HG03066 (cell line): ENCODE data around the gene SLC1A7.

ENCODE experiments used
- ATAC-seq: cut with Tn5 transposase; IDR thresholded peaks from one replicate; pipeline ENCODE4 v1.9.1; 2021; ENCODE audit warnings: low read depth; ENCODE audit not compliant: unreplicated experiment

SLC1A7 gene

DNA sequence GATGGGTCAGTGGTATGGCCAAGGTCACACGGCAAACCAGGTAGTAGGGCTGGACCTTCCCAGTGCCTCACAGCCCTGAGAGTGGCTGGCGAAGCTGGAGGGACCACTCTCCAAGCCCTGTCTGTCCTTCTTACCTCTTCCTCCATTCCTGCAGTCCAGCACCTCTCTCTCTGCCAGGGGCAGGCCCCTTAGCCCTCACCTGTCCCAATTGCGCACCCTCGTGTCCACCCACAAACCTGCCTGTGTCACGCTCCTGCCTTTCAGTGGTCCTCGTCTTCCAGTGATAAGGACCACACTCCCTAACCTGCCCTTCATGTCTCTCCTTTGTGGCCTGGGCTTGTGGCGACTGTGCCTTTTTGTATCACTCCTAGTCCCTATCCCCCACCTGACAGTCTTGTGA, 77.0 kb downstream of the SLC1A7 start:
- ATAC-seq: no peak

DNA sequence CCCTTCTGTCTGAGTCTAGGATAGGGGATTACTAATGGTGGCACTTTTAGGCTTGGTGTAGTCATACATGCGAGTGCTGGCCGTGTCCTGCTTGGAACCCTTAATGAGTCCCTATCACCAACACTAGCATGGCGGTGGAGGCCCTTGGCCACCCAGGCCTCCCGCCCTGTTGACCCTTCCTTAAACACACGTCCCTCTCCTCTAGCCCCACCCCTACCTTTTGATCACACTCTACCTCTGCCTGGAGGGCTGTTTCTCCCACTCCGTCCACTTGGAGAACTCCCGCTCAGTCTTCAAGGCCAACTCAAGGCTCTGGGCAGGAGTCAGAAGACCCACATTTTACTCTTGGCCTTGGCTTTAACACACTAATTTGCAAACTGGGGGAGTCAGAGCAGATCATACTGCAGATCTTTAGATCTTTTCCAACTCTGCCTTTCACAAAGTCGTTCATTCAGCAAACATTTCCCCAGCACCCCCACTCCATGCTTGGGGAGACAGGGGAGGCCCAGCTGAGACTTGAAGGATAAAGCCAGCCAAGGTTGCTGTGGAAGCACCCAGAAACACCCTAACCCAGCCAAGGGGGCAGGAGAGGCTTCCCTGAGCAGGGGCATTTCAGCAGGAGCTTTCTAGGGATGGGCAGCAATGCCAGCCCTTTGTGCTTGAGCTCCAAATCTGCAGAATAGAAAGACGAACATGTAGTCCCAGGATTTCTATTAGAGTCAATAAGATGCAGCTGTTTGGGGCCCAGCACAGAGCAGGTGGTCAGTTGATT, 78.5 kb downstream of the SLC1A7 start:
- ATAC-seq: no peak

DNA sequence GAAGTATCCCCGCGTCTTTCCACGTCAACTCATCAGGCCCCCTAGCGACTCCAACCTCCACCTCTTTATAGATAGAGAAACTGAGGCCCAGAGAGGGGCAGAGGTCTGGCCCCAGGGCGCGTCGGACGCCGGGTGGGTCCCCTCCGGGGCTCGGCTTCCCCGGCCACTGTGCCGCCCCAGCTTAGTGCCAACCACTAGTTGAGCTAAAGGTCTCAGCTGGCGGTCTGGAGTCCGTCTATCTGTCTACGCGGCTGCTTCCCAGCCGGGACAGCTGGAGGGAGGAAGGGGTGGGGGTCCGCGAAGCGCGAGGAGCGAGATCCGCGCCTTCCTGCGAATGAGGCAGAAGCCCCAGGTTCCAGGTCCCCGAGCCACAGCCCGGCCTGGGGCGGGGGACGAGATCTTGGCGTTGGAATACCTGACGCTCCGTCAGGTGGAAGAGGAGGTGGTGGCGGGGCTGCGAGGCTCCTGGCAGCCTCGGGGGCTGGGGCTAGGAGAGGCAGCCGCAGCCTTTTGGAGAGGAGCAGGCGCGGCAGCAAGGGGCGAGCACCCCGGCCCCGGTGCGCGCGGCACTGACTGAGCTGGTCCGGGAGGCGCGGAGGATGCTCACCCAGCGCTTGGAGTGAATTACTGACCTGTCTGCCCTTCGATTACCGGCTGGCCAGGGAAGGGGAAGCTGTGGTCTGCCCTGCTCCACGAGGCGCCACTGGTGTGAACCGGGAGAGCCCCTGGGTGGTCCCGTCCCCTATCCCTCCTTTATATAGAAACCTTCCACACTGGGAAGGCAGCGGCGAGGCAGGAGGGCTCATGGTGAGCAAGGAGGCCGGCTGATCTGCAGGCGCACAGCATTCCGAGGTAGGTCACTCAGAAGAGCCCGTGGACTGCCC, 79.5 kb downstream of the SLC1A7 start:
- ATAC-seq: no peak

DNA sequence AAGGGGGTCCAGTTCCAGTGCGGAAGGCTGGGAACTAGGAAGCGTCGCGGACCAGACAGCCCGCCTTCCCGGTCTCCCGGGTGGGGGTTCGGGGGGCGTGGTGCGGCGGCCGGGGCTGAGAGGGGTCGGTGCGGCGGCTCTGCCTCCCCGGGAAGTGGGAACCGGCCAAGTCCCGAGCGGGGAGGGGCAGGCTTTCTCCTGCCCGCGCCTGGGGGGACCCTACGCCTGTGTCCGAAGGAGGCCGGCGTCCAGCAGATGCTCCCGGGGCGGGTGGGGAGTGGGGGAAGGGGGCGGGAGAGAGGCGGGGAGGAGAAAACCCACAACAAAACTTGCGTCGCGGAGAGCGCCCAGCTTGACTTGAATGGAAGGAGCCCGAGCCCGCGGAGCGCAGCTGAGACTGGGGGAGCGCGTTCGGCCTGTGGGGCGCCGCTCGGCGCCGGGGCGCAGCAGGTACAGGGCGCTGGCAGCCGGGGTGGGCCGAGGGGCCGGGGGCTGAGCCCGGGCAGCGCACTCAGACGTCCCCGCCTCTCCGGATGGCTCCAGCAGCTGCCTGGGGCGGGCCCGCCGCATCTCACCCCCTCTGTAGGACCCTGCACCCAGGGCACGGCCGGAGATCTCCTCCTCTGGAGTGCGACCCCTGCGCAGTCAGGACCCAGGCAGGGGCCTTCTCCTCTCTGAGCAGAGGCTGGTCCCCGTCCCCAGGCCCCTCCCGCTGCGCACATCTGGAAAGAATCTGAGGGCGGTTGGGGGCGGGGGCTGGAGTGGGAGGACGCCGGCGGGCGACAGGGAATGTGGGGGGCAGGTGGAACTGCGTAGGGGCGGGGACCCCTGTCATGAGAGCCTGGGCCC, 80.4 kb downstream of the SLC1A7 start, which contains the start of gene PODN:
PODN (plus strand) TSS at position 355 of the 849 bp plus-strand sequence. CDS start 7,643 bp downstream, outside the sequence.
- ATAC-seq: no peak

DNA sequence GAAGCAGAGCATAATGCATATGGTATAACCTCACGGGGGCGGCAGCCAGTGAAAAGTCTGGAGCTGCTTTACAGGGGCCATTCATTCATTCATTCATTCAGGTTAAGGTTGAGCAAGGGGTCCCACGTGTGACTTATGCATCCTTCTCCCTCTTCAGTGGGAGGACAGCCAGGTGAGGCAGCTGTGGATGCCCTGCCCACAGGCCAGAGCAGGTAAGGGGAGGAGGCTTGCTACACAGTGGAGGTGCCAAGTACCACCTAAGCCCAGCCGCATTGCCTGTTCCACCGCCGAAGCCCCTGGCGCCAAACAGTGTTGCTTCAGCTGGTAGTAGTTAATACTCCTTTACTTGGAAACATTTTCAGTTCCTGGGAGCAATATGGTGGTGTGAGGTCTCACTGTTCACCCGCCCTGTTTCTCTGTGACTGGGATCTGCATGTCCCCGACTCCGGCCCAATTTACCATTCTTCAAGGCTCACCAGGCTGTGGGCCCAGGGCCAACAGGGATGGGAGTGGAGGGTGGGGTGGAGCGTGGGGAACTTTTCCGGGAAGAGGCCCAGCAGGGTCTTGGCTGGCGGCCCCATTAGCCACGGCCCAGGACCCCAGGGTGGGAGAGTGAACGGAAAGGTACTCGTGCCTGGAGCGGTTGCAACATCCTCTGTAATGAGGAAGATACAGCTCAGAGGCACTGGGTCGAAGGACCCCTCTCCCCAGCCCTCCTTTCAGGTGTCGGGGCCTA, 81.1 kb downstream of the SLC1A7 start:
- ATAC-seq: no peak

DNA sequence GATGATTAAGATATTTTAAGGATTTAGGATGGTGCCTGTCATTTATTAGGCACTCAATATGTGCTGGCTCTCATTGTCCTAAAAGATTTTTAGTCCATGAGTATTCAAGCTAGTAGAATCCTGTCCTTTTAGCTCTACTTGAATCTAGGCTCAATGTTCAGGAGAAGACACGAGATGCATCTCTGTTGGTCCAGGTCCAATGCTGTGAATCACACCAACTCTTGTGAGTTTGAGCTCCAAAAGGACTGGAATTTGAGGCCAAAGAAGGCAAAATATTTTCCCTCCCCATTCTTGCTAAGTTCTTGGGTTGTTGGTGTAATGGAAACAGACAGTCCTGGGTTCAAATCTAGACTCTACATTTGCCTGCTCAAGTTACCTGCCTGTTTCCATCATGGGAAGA, 81.9 kb downstream of the SLC1A7 start:
- ATAC-seq: no peak

DNA sequence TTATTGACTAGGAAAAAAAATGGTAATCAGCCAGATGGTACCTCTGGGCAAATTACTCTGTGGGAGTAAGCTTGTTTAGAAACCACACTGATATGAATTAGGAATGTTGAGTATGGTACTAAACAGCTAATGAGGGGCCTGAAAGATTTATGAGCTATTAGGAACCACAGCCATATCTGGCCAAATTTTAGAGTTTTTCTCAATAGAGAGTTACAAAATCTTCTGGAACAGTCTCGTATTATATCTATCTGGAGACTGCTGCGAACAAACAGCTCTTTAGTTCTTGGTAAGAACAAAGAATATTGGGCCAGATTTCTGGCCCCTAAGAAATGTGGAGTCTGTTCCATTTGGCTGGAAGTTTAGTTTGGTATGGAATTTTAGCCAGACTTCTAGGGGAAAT, 85.3 kb downstream of the SLC1A7 start:
- ATAC-seq: no peak

DNA sequence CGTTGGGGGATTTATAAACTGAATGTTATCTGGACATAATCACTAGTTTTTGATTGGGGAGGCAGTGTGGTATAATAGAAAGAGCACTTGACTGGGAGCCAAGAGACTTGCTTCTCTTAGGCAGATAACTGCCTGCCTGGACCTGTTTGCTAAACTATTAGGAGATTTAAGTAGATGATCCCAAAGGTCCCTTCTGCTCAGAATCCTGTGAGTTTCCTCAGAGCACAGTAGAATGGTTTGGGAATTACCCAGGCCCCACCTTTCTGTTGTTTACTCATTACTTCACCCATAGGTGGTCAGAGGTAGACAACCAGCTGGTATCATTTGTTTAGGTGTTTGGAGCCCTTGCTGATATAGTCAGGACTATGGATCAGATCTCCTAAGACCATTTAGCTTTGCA, 90.8 kb downstream of the SLC1A7 start:
- ATAC-seq: no peak

DNA sequence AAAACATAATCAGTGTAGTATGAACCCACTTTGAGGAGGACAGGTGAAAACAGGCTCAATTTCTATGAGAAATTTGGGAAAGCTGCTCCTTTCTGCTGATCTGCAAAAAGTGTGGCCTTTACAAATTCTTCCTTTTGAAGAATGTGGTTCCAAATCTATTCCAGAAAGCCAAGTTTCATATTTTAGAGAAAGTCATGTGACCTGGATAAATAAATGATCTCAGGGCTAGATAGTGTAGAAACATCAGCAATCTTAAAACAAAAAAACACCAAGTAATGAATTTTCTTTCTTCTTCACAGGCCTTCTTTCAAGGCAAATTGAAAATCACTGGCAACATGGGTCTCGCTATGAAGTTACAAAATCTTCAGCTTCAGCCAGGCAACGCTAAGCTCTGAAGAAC, 92.1 kb downstream of the SLC1A7 start:
- ATAC-seq: no peak

DNA sequence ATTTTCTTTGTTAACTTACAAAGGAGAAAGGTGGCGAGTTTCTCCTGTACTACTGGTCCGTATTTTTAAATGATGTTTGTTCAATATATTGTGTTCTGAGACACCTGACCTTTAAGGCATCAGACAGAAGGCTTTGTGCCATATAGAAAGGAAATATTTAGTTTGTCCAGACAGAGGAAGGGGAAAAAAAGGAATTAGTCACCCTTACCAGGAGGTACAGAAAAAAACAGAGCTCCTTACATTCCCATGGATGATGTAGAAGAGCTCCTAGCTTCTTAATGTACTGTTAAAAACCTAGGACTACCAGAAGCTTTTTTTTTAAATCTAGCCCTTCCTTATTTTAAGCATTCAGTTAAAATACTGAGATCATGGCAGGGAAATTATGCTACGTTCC, 92.9 kb downstream of the SLC1A7 start:
- ATAC-seq: no peak

DNA sequence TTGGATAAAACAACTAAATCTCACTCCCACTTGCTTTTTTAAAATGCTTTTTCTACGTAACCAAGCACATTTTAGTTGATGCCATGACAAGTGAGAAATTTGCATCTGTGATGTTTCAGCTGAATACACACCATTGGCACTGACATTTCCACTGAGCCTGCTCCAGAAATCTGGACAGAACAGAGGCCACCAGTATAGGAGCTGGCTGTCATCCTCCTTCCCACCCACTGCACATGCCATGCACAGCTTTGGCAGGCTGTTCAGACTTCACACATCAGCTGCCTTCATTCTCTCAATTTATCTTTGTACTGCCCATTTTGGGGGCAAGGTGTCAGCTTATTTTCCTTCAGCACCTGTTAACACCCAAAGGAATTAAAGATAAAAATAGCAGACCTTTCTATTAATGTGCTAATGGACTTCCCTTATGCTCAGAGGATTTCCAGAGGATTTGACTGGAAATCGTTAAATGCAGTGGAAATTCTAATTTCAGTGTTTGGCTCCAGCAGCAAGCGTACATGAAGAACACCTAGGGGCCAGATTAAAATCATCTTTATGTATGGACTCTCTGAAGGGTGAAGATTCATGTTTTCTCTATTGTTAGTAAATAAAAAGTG, 93.4 kb downstream of the SLC1A7 start:
- no peak for ATAC-seq

DNA sequence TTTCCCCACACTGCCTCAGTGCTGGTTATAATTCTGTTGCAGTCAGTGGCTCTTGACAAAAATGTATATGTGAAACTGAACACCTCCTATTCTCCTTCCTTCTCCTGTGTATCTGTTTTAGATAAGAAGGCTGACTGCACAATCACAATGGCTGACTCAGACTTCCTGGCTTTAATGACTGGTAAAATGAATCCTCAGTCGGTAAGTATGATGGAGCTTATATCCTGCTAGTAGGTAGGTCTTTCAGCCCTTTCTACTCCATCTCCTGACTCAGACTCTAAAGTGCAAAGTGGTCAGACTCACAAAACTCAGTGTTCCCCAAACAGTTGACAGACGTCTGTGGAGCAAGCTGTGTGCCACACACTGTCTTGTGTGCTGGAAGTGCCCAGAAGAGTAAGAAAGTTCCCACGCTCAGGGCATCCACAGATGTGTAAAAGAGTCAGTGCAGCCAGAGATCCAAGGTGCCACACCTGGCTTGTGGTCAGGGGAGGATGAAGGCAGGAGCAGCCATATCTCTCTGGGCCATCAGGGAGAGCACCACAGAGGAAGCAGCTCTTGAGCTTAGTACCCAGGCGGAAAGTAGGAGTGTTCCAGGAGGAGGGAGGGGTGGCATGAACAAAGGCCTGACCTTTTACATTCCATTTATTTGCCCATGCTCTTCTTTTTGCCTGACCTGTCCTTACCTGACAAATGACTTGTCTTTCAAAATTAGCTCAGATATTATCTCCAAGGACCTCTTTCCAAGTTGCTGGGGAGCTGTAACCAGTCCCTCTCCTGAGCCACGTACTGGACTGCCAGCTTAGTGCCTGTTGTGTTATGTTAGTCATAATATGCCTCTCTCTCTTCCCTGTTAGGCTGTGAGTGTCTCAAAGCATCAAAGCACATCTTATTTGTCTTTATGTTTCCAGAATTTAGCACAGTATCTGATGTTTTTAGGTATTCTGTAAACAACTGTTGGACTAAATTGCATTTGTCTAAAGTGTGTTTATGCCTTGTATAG, 94.4 kb downstream of the SLC1A7 start:
- no peak for ATAC-seq

DNA sequence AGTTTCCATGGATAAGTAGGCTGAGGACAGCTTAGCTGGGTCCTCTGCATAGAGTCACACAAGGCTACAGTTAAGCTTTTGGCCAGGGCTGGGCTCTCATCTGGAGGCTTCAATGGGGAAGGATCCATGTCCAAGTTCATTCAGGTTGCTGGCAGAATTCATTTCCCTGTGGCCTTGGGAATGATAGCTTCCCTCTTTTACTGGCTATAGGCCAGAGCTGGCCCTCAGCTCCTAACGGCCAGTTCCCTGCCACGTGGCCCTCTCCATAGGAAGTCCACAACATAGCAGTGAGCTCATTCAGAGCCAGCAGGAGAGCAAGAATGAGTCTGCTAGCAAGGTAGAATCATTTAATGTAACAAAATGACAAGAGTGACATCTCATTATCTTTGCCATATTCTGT, 95.5 kb downstream of the SLC1A7 start:
- ATAC-seq: no peak

DNA sequence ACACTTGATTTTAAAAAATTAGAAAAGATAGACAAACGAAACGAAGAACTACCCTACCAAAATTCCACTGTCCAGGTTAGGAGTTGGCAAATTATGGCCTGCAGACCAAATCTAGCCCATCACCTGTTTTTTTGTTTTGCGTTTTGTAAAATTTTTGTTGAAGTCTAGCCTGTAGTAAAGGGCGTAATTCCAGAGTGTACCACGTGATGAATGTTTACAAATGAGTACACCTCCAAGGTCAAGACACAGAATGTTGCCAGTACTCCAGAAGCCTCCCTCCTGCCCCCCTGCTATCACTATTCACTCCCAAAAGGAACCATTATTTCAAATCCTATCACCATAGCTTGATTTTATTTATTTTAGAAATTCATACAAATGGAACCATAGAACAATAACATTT, 97.5 kb downstream of the SLC1A7 start:
- ATAC-seq: no peak

DNA sequence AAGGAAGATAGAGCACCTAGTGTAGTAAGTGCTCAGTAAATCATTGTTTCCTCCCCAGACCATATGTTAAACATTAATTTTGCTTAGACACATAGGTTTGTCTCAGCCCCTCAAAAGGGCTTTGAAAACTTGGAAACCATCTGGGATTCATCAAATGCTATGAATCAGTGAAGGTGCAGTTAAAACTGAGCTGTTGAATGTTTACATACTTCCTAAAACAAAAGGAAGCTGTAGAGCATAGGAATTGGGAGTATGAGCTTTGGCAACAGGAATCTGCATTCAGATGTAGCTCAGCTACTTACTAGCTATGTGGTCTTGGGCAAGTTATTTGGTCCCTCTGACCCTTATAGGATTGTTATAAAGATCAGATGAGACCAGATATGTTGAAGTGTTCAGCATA, 99.2 kb downstream of the SLC1A7 start:
- ATAC-seq: no peak

DNA sequence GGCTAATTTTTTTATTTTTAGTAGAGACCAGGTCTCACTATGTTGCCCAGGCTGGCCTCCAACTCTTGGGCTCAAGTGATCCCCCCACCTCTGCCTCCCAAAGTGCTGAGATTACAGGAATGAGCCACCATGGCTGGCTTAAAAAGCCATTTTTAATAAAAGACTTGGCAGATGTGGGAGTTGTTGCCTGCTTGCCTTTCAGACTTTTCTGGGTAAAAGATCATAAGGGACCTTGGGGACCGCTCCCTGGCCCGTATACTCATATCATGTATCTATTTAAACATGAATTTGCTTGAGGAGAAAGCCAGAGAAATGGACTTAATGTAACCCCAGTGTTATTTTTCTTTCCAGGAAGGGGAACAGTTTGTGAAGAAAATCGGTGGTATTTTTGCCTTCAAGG, 103.9 kb downstream of the SLC1A7 start:
- no peak for ATAC-seq
